ENCODE results near the gene MAPKAP1. TPM values are rescaled to one million over a fixed set of nuclear protein-coding genes. Genes with fewer than 3 reads are reported as not detected.

MAPKAP1 gene
- total RNA-seq, 4 donors from 2014 or later: 59.0 to 98.2 (median 70.9) TPM

- no peaks in the 10 kb centered on the region for H3K4me1 ChIP-seq
- no peaks in the 10 kb centered on the region for H3K9me3 ChIP-seq
- H3K27ac ChIP-seq: no peak overlapping the region
- no peaks in the 10 kb centered on the region for H3K27me3 ChIP-seq
- DNase-seq: no peak
- H3K4me3 ChIP-seq: no peak overlapping the region
- no peak for TF ChIP-seq POLR2A (IDR thresholded peaks at IDR 0.05)
- TF ChIP-seq CTCF (IDR thresholded peaks at IDR 0.05): no peak
- H3K36me3 ChIP-seq: no peaks in the 10 kb centered on the region
Measured at GRCh38 chr9:125493384-125493783, 213.6 kb downstream of the MAPKAP1 start.

GRCh38 chr9:125492719-125493118 lies 214.3 kb downstream of the MAPKAP1 start:
- H3K4me1 ChIP-seq: no peaks in the 10 kb centered on the region
- no peaks in the 10 kb centered on the region for H3K27me3 ChIP-seq
- no peaks in the 10 kb centered on the region for H3K9me3 ChIP-seq
- H3K36me3 ChIP-seq: no peaks in the 10 kb centered on the region
- no peak overlapping the region for H3K27ac ChIP-seq
- TF ChIP-seq CTCF (IDR thresholded peaks at IDR 0.05): no peak
- TF ChIP-seq POLR2A (IDR thresholded peaks at IDR 0.05): no peak
- H3K4me3 ChIP-seq: no peak overlapping the region
- DNase-seq: no peak

- no peak overlapping the region for H3K4me3 ChIP-seq
- H3K36me3 ChIP-seq: no peaks in the 10 kb centered on the region
- H3K27ac ChIP-seq: no peak overlapping the region
- no peaks in the 10 kb centered on the region for H3K9me3 ChIP-seq
- no peak for DNase-seq
- no peak for TF ChIP-seq POLR2A (IDR thresholded peaks at IDR 0.05)
- no peak for TF ChIP-seq CTCF (IDR thresholded peaks at IDR 0.05)
- H3K27me3 ChIP-seq: no peaks in the 10 kb centered on the region
- peaks cover 0 to 8% (median 0%) of the 10 kb centered on the region in 4 donors for H3K4me1 ChIP-seq
Measured at GRCh38 chr9:125487842-125488241, 219.2 kb downstream of the MAPKAP1 start.

GRCh38 chr9:125486576-125486975 lies 220.4 kb downstream of the MAPKAP1 start:
- TF ChIP-seq CTCF (IDR thresholded peaks at IDR 0.05) (no peak), POLR2A (IDR thresholded peaks at IDR 0.05) (no peak)
- Histone ChIP-seq H3K27me3 (no peaks in the 10 kb centered on the region), H3K4me3 (no peak overlapping the region), H3K36me3 (no peaks in the 10 kb centered on the region), H3K4me1 (peaks cover 0 to 8% (median 0%) of the 10 kb centered on the region in 4 donors), H3K27ac (peak overlapping the region in 1 of 4 donors; percentile 25), H3K9me3 (no peaks in the 10 kb centered on the region)
- DNase-seq: peak in 1 of 3 donors; percentile 50

GRCh38 chr9:125486152-125486508 lies 220.9 kb downstream of the MAPKAP1 start:
- Histone ChIP-seq H3K9me3 (no peaks in the 10 kb centered on the region), H3K36me3 (no peaks in the 10 kb centered on the region), H3K27me3 (no peaks in the 10 kb centered on the region), H3K4me3 (no peak overlapping the region), H3K4me1 (peaks cover 0 to 8% (median 0%) of the 10 kb centered on the region in 4 donors), H3K27ac (peak overlapping the region in 2 of 4 donors; percentile 25 to 28)
- no peak for DNase-seq
- TF ChIP-seq POLR2A (IDR thresholded peaks at IDR 0.05): no peak
- TF ChIP-seq CTCF (IDR thresholded peaks at IDR 0.05): no peak

Data from Peyer's patch (tissue), 4 donors.